NB4 (cell line): Measurements from ENCODE around the gene AIRE.
"Not testable (repeated sequence)": the region's sequence is repeated elsewhere in the genome, so short reads cannot be mapped to it uniquely, and the experiment has no call there.

Experiments
- DNase-seq: peaks from one replicate; pipeline ENCODE4 v3.0.0; 2010; ENCODE audit warnings: low read depth
- H3K4me3 ChIP-seq: one replicate; pipeline ENCODE4 v1.5.1; 2011; ENCODE audit warnings: mild to moderate bottlenecking, low read depth, low read length, moderate library complexity
- MYC ChIP-seq: IDR thresholded peaks from 2 replicates; pipeline ENCODE4 v1.6.1; 2011; ENCODE audit warnings: low read depth, low read length
- POLR2A ChIP-seq: IDR thresholded peaks from 2 replicates; pipeline ENCODE4 v1.6.1; 2011; ENCODE audit warnings: mild to moderate bottlenecking; ENCODE audit not compliant: insufficient read length; ENCODE audit errors: extremely low read depth
- TF ChIP-seq, protein P1 (sequence below): IDR thresholded peaks from one replicate; pipeline ENCODE4 v1.5.1; 2012; ENCODE audit warnings: low read depth, low read length
- TF ChIP-seq, protein P2 (sequence below): IDR thresholded peaks from 2 replicates; pipeline ENCODE4 v1.6.1; 2011; ENCODE audit warnings: low read depth, low read length

The AIRE gene

DNA sequence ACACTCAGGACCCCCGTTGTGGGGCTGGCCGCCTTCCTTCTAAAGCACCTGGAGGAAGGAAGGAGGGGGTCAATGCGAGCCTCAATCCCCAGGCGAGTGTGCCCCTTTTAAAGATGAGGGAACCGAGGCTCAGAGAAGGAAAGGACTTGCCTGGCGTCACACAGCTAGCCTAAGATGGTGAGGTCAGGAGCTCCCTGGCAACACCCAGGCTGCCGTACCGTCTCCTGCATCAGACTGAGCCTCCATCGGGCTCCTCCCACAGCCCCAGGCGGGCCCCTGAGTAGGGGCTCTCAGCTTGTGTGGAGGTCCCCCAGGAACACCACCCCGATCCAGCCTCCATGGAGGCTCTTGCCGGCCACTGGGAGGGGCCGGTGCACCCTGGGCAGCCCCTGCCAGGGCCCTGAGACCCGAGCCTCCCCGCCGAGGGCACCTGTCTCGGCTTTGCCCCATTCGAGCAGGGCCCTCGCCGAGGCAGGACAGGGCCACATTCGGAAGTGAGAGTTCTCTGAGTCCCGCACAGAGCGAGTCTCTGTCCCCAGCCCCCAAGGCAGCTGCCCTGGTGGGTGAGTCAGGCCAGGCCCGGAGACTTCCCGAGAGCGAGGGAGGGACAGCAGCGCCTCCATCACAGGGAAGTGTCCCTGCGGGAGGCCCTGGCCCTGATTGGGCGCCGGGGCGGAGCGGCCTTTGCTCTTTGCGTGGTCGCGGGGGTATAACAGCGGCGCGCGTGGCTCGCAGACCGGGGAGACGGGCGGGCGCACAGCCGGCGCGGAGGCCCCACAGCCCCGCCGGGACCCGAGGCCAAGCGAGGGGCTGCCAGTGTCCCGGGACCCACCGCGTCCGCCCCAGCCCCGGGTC lies at the start of gene AIRE:
TSS of gene AIRE (plus strand) at position 739 of the 855 bp plus-strand sequence. CDS start 131 bp downstream, outside the sequence.
- DNase-seq, result no peak
- H3K4me3 ChIP-seq, result no peak within 1 kb of the TSS
- TF ChIP-seq, protein P1, sequence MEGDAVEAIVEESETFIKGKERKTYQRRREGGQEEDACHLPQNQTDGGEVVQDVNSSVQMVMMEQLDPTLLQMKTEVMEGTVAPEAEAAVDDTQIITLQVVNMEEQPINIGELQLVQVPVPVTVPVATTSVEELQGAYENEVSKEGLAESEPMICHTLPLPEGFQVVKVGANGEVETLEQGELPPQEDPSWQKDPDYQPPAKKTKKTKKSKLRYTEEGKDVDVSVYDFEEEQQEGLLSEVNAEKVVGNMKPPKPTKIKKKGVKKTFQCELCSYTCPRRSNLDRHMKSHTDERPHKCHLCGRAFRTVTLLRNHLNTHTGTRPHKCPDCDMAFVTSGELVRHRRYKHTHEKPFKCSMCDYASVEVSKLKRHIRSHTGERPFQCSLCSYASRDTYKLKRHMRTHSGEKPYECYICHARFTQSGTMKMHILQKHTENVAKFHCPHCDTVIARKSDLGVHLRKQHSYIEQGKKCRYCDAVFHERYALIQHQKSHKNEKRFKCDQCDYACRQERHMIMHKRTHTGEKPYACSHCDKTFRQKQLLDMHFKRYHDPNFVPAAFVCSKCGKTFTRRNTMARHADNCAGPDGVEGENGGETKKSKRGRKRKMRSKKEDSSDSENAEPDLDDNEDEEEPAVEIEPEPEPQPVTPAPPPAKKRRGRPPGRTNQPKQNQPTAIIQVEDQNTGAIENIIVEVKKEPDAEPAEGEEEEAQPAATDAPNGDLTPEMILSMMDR, result no peak
- TF ChIP-seq, protein P2, sequence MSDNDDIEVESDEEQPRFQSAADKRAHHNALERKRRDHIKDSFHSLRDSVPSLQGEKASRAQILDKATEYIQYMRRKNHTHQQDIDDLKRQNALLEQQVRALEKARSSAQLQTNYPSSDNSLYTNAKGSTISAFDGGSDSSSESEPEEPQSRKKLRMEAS, result no peak
- TF ChIP-seq MYC, result no peak
- TF ChIP-seq POLR2A, result no peak

DNA sequence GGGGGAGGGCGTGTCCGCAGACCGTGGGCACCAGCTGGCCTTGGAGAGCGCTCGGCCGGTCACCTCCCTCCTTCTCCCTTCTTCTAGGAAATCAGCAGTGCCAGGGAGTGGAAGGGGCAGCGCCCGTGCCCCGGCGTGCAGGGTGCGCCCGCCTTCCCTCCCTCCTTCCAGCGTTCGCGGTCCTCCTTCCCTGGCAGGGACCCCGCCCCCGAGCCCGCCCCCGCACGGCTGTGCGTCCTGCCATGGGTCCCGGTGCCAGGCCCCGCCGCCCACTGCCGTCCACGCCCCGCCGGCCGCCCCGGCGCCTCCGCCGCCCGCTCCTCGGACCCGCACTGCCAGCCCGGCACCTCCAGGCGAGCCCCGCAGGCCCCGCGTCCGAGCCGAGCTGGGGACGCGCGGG lies 45.3 kb upstream of the AIRE start:
- not testable (repeated sequence) for H3K4me3 ChIP-seq, DNase-seq

DNA sequence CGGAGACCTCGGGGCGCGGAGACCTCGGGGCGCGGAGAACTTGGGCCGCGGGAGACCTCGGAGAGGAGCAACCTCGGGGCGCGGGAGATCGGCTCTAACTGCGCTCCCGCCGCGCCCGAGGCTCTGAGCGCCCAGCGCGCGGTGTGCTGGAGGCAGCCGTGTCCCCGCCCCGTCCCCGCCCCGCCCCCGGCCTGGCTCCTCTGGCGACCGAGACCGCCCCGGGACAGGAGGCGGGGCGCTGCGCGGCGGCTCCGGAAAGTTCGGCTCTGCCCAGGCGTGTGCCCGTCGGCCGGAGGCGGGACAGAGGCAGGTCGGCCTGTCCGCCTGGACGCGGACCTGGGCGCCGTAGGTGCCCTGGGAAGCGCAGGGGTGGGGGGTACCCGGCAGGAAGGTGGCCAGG lies 44.8 kb upstream of the AIRE start, which contains the start of gene ICOSLG:
TSS of gene ICOSLG (minus strand) at position 102 of the 400 bp plus-strand sequence. CDS start 126 bp downstream, outside the sequence.
- not testable (repeated sequence) for H3K4me3 ChIP-seq, DNase-seq

DNA sequence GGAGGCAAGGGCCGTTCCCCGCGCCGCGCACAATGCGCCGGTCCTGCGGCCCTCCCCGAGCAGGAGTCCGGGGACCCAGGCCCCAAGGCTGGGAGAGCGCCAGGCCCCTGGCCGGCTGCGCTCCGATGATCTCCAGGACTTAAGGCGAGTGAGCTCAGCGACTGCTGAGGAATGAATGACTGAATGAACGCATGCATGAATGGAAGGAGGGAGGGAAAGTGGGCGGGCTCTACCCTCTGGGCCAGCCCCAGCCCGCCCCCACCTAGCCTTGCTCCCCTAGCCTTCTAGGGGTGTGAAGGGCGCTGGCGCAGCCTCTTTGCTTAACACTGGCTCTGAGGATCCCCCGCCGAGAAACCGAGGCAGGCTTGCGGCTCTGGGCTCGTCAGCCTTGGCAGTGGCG lies 44.4 kb upstream of the AIRE start:
- DNase-seq, H3K4me3 ChIP-seq: not testable (repeated sequence)

DNA sequence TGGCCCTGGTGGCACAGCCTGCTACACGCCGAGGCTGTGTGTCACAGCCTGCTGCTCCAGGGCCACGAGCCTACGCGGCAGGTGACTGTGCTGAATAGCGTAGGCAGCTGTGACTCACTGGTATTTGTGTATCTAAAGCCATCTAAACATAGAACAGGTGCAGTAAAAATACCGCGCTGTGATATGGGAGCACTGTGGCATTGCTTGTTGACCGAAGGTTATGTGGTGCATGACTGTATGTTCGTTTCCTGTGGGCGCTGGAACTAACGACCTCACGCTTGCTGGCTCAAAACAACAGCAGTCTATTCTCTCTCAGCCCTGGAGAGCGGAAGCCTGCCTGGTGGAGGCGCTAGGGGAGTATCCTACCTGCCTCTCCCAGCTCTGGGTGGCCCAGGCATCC lies 41.7 kb upstream of the AIRE start:
- not testable (repeated sequence) for DNase-seq, H3K4me3 ChIP-seq

DNA sequence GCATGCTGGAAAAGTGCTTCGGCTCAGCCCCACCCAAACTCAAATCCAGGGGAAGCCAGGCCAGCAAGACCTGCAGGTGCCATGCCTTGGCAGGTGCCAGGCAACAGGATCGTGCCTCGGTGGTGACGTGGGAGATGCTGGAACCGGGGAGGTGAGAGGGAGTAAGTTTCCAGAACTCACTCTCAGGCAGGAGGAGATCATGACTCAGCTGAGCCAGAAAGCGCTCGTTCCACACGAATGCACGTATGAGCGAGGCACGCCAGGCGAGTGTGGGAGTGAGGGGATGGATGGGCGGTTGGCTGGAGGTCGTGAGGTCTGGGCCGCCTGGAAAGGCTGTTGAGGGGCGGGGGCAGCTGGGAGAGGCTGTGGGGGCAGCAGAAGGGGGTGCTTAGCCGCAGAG lies 37.8 kb upstream of the AIRE start:
- not testable (repeated sequence) for DNase-seq, H3K4me3 ChIP-seq

DNA sequence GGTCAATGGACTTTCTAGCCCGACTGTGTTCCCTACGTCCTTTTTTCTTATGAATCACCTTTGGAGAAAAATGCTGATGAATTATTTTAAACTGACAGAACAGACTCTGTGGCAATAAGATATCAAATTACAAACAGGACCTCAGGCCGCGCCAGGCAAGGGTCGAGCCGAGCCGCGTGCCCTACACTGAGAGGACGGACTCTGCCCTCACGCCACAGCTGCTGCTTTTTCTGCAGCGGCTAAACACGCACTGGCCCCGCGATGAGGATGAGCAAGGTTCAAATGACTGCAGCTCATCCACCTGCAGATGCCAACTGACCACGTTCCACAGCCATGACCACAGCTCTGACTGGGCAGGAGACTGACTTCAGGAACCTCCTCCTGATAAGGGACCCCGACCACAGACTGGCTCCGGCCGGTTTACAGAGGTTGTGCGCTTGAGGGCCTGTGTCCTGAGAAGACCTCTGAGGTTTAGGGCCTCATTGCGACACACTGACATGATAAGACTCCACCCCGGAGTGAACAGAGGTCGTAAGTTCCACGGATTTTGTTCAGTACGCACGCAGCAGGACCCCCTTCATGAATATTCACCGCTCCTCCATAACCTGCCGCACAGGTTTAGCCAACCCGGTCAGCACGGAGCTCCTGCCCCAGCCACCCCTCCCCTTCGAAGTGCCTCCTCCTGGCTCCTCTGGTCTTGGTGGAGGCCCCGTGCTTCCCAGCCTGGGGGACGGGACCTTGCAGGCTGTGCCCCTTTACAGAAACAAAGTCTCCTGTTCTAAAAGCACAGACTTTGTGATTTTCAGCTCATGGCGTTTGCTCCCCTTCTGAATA lies 36.3 kb upstream of the AIRE start:
- not testable (repeated sequence) for DNase-seq, H3K4me3 ChIP-seq

DNA sequence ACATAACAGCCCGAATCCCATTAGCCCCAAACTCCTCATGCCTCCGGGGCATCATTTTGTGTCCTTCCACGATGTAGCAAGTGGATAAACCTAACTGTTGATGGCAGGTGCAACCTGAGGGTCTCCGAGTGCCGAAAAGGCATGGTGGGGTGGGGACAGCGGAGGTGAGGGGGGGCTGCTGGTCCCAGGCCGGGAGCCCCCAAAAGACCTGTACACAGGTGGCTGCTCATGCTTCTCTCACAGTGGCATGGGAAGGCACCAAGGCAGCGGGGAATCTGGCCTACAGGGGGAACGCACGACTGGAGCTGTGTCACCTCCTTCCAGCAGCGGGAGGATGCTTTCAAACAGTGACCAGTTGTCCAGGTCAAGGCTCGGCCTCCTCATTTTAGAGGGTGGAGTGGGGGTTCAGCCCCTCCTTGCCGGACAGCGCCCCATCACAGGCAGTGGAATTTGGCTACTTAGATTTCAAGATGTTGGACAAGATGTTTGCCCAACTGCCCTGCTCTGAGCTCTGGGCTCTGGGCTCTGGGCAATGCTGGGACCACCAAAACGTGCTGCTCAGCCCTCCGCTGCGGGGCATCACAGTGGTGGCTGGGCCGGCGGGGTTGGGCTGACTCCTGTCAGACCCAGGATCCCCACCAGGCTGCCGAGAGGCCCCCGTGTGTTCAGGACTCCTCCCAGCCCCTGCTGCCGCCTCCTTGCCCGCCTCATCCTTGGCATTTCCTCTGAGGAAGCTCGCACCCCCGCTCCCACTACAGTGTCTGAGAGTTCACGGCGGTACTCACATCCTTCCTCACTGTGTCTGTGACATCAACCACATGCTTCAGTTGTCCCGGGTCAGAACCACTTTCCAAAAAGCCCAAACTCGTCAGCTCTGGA lies 31.6 kb upstream of the AIRE start:
- no peak for DNase-seq
- no peak overlapping the region for H3K4me3 ChIP-seq
- no peak for TF ChIP-seq POLR2A

DNA sequence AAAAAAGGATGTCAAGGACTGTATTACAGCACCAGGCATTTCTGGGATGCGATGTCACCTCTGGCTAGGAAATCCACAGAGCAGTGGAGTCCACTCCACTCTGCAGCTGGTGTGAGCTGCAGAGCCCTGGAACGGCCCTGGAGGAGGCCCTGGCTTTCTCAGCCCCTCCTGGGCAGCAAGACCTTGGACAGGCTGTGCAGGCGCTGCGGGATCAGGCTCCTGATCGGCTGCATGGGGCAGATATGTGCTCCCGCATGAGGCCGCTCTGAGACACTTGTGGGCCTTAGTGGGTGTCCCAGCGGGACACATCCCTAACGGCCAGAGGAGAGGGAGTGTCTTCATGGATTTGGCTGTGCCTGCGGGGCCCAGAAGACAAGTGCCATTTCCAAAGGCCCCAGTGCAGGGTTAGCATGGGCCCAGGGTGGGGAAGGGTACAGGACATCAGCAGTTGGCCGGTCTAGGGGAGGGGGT lies 30.1 kb upstream of the AIRE start:
- H3K4me3 ChIP-seq, result no peak overlapping the region

More for the DNA sequence above, 30.1 kb upstream of the AIRE start:
- no peak for DNase-seq
- TF ChIP-seq, protein P2, result no peak
- no peak for TF ChIP-seq POLR2A
- no peak for TF ChIP-seq MYC
- TF ChIP-seq, protein P1, result no peak
